UCSD-AML1 (cell line): ENCODE results near the gene TGFB1I1.
"Not testable (repeated sequence)": the region's sequence is repeated elsewhere in the genome, so short reads cannot be mapped to it uniquely, and the experiment has no call there.

ENCODE experiments used
- DNase-seq: peaks from one replicate; lab custom pipeline; 2025; ENCODE audit not compliant: unreplicated experiment; lab: John Stamatoyannopoulos, UW

The TGFB1I1 gene

GRCh38 chr16:31471875-31472708 is at the start of gene TGFB1I1:
Gene TGFB1I1 (plus strand): TSS chr16:31472152. CDS start chr16:31472189, 37 bp downstream.
- DNase-seq, result no peak

GRCh38 chr16:31423241-31423640 is 48.7 kb upstream of the TGFB1I1 start:
- DNase-seq, result no peak

- no peak for DNase-seq
Observed at GRCh38 chr16:31423801-31424200, 48.2 kb upstream of the TGFB1I1 start.

GRCh38 chr16:31427441-31428278 is 44.3 kb upstream of the TGFB1I1 start:
- no peak for DNase-seq

- DNase-seq, result no peak
Observed at GRCh38 chr16:31428279-31428597, 43.7 kb upstream of the TGFB1I1 start, which contains the start of gene COX6A2. Gene COX6A2 (minus strand): TSS chr16:31428360. CDS start chr16:31428325, 35 bp downstream.

- no peak for DNase-seq
Observed at GRCh38 chr16:31428638-31429247, 43.2 kb upstream of the TGFB1I1 start.

- no peak for DNase-seq
Observed at GRCh38 chr16:31429314-31429713, 42.6 kb upstream of the TGFB1I1 start.

- no peak for DNase-seq
Observed at GRCh38 chr16:31429796-31430195, 42.2 kb upstream of the TGFB1I1 start.

GRCh38 chr16:31430380-31431052 is 41.4 kb upstream of the TGFB1I1 start:
- no peak for DNase-seq

- DNase-seq, result no peak
Observed at GRCh38 chr16:31435341-31436220, 36.4 kb upstream of the TGFB1I1 start.

- DNase-seq, result no peak
Observed at GRCh38 chr16:31436221-31437045, 35.5 kb upstream of the TGFB1I1 start.

GRCh38 chr16:31438414-31438813 is 33.5 kb upstream of the TGFB1I1 start:
- DNase-seq, result no peak

GRCh38 chr16:31439023-31439422 is 32.9 kb upstream of the TGFB1I1 start:
- not testable (repeated sequence) for DNase-seq

GRCh38 chr16:31439519-31439918 is 32.4 kb upstream of the TGFB1I1 start:
- DNase-seq, result no peak

GRCh38 chr16:31440516-31441184 is 31.3 kb upstream of the TGFB1I1 start:
- DNase-seq, result no peak

GRCh38 chr16:31441956-31442355 is 30.0 kb upstream of the TGFB1I1 start:
- DNase-seq, result no peak

GRCh38 chr16:31445931-31446330 is 26.0 kb upstream of the TGFB1I1 start:
- not testable (repeated sequence) for DNase-seq

- DNase-seq, result no peak
Observed at GRCh38 chr16:31451201-31451600, 20.8 kb upstream of the TGFB1I1 start.
